Endothelial cell of umbilical vein (primary cell): ENCODE results near the gene CCDC85B.

Experiments
- CTCF ChIP-seq, 2 donors: IDR thresholded peaks; 1 replicate in 1 of 2; 2 replicates in 1 of 2; pipeline ENCODE4 v1.5.1; 2011; ENCODE audit warnings: low read length in 2 of 2, mild to moderate bottlenecking in 2 of 2, moderate library complexity in 2 of 2, control low read depth in 1 of 2, inconsistent platforms in 1 of 2, low read depth in 1 of 2; ENCODE audit not compliant: insufficient read depth in 1 of 2; ENCODE audit errors: extremely low read depth in 1 of 2
- EZH2 ChIP-seq: IDR thresholded peaks from 2 replicates; pipeline ENCODE4 v1.6.1; 2012; ENCODE audit warnings: borderline replicate concordance, low read depth, mild to moderate bottlenecking, moderate library complexity, low read length, inconsistent platforms; ENCODE audit not compliant: severe bottlenecking
- GATA2 ChIP-seq: IDR thresholded peaks from 2 replicates; pipeline ENCODE4 v1.7.0; 2011; ENCODE audit warnings: low read depth, mild to moderate bottlenecking, moderate library complexity, mixed read lengths, low read length; ENCODE audit not compliant: insufficient read length, insufficient read depth
- JUN ChIP-seq: IDR thresholded peaks from 2 replicates; pipeline ENCODE4 v1.6.1; 2011; ENCODE audit warnings: borderline replicate concordance, low read depth; ENCODE audit not compliant: insufficient read length, insufficient read depth
- MYC ChIP-seq: IDR thresholded peaks from one replicate; pipeline ENCODE4 v1.6.1; 2011; ENCODE audit warnings: mild to moderate bottlenecking, low read depth, low read length
- POLR2A ChIP-seq: IDR thresholded peaks from 2 replicates; pipeline ENCODE4 v1.6.1; 2012; ENCODE audit warnings: low read depth, mild to moderate bottlenecking, control low read depth, low read length
- POLR2AphosphoS5 ChIP-seq: IDR thresholded peaks from 2 replicates; pipeline ENCODE4 v1.6.1; 2012; ENCODE audit warnings: low read depth, mild to moderate bottlenecking, control low read depth, low read length, moderate library complexity; ENCODE audit not compliant: insufficient read depth
- TF ChIP-seq, protein P1 (sequence below): IDR thresholded peaks from 2 replicates; pipeline ENCODE4 v1.6.1; 2011; ENCODE audit not compliant: insufficient read depth, insufficient read length

DNA sequence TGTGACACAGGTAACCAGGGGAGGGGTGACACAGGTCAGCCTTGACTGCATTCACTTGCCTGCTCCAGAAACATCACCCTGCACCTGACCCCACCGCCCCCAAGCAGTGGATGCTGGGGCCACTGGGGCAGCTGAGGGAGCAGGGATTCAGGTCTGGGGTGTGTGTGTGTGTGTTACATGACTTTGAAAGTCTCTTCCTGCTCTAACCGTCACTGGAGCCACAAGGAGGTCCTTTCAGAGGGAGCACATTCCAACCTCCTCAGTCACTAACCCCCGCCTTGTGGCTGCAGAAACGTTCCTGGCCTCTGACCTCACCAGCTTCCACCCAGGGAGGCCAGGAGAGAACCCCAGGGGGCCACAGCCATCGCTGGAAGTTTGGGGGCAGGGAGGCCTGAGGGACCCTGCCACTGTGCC lies 12.6 kb downstream of the CCDC85B start:
- peak; percentile 35 for TF ChIP-seq POLR2AphosphoS5
- no peak for TF ChIP-seq POLR2A
- no peak for TF ChIP-seq CTCF (IDR thresholded peaks at IDR 0.05; ENCODE audit: extremely low read depth in 1 of 2, insufficient read depth in 1 of 2, low read depth in 1 of 2, low read length in 2 of 2)
- TF ChIP-seq, protein P1, sequence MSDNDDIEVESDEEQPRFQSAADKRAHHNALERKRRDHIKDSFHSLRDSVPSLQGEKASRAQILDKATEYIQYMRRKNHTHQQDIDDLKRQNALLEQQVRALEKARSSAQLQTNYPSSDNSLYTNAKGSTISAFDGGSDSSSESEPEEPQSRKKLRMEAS: no peak
- TF ChIP-seq MYC: no peak
- TF ChIP-seq JUN: no peak
- no peak for TF ChIP-seq EZH2
- no peak for TF ChIP-seq GATA2
